Lower leg skin (tissue), 4 donors: ENCODE measurements around the gene SLIRP. TPM values are rescaled to one million over a fixed set of nuclear protein-coding genes. Genes with fewer than 3 reads are reported as not detected.

Experiments used
- DNase-seq, 2 donors: peaks; one replicate each; pipeline ENCODE4 v3.0.0-alpha.2; 2019; ENCODE audit warnings: low spot score in 2 of 2
- H3K4me3 ChIP-seq: fragments of 200-600 bp; sonication (generic); 2 replicates; pipeline ENCODE4 v1.5.1; 2017; ENCODE audit warnings: mild to moderate bottlenecking, low read depth; ENCODE audit not compliant: poor library complexity, severe bottlenecking
- CTCF ChIP-seq, 3 donors: fragments of 450-650 bp; IDR thresholded peaks; one replicate each; pipeline ENCODE4 v1.5.1; 2016; ENCODE audit warnings: antibody characterized with exemption in 3 of 3, mild to moderate bottlenecking in 3 of 3, moderate library complexity in 2 of 3
- POLR2A ChIP-seq, 2 donors: fragments of 450-650 bp; IDR thresholded peaks; one replicate each; pipeline ENCODE4 v1.6.1; 2016 to 2017; ENCODE audit warnings: antibody characterized with exemption in 2 of 2, mild to moderate bottlenecking in 1 of 2, moderate library complexity in 1 of 2
- WGBS, 2 donors: methylation state at CpG; one replicate each; pipeline ENCODE4 v1.1.5; 2018; 5-methylcytosine and 5-hydroxymethylcytosine counted together
- intact Hi-C: fragments of 100-400 bp; cut with DNase I; formaldehyde crosslinking; loops from one replicate; pipeline ENCODE4 v1.15.0; 2023; ENCODE audit warnings: low total_unique reads
- total RNA-seq, 4 donors: library from RNA; depleted of rRNA; stranded (reverse); fragments of >200 nt; gene quantifications; one replicate each; pipeline ENCODE4 v1.1.0, GENCODE V29; 2016

The SLIRP gene
- total RNA-seq, 4 donors from 2014 or later: 87.1 to 309 (median 107) TPM

GRCh38 chr14:77717608-77718305 lies 9.9 kb downstream of the SLIRP start:
- no peak for TF ChIP-seq POLR2A (IDR thresholded peaks at IDR 0.05)
- TF ChIP-seq CTCF (IDR thresholded peaks at IDR 0.05): no peak
- 85 to 86% methylated on average over 5 of the region's 5 CpGs for WGBS, 2 donors
- no peak for DNase-seq
- no peak overlapping the region for H3K4me3 ChIP-seq
- intact Hi-C loops: no loop called here

- no peak for TF ChIP-seq CTCF (IDR thresholded peaks at IDR 0.05)
- TF ChIP-seq POLR2A (IDR thresholded peaks at IDR 0.05): no peak
- WGBS, 2 donors: 85 to 92% methylated on average over 5 of the region's 5 CpGs
- no peak overlapping the region for H3K4me3 ChIP-seq
- intact Hi-C loops: no loop called here
- no peak for DNase-seq
These were observed 13.5 kb downstream of the SLIRP start for GRCh38 chr14:77721437-77721836.

- DNase-seq: no peak
- no peak overlapping the region for H3K4me3 ChIP-seq
- WGBS, 2 donors: 91 to 96% methylated on average over 3 of the region's 3 CpGs
- intact Hi-C loops: no loop called here
- no peak for TF ChIP-seq CTCF (IDR thresholded peaks at IDR 0.05)
- TF ChIP-seq POLR2A (IDR thresholded peaks at IDR 0.05): no peak
These were observed 14.4 kb downstream of the SLIRP start for GRCh38 chr14:77722301-77722700.

GRCh38 chr14:77730976-77731497 lies 23.1 kb downstream of the SLIRP start:
- DNase-seq: no peak
- H3K4me3 ChIP-seq: no peak overlapping the region
- no peak for TF ChIP-seq POLR2A (IDR thresholded peaks at IDR 0.05)
- no peak for TF ChIP-seq CTCF (IDR thresholded peaks at IDR 0.05)
- WGBS, 2 donors: 64 to 76% methylated on average over 3 of the region's 3 CpGs
- intact Hi-C loops: no loop called here

GRCh38 chr14:77738559-77739250 lies 30.8 kb downstream of the SLIRP start:
- DNase-seq: no peak
- intact Hi-C loops: no loop called here
- no peak overlapping the region for H3K4me3 ChIP-seq
- WGBS, 2 donors: 71 to 73% methylated on average over 7 of the region's 7 CpGs
- TF ChIP-seq POLR2A (IDR thresholded peaks at IDR 0.05) (no peak), CTCF (IDR thresholded peaks at IDR 0.05) (no peak)
